GM23338 (cell line): Measurements from ENCODE around the gene NACAD. TPM values are rescaled to one million over a fixed set of nuclear protein-coding genes. Genes with fewer than 3 reads are reported as not detected.

Experiments
- ATAC-seq: fragments of 200-7000 bp; cut with Tn5 transposase; 3 replicates; pipeline ENCODE4 v1.9.1; 2020
- DNase-seq: peaks from one replicate; pipeline ENCODE4 v3.0.0-alpha.2; 2015; ENCODE audit warnings: low spot score
- H2AFZ ChIP-seq: fragments of 200-600 bp; sonication (generic); 2 replicates; pipeline ENCODE4 v1.8.0; 2016; ENCODE audit warnings: antibody characterized with exemption, mild to moderate bottlenecking, moderate library complexity
- H3F3A ChIP-seq: fragments of 200-600 bp; sonication (generic); replicated peaks from 2 replicates; pipeline ENCODE4 v1.8.0; 2017; ENCODE audit warnings: antibody characterized with exemption, mixed run types, low read depth
- H3K27ac ChIP-seq: fragments of 200-600 bp; sonication (generic); 2 replicates; pipeline ENCODE4 v1.6.1; 2016; ENCODE audit warnings: low read depth
- H3K27me3 ChIP-seq: fragments of 200-600 bp; sonication (generic); 2 replicates; pipeline ENCODE4 v1.8.0; 2016; ENCODE audit warnings: mild to moderate bottlenecking, mixed run types, moderate library complexity; ENCODE audit not compliant: insufficient read depth
- H3K36me3 ChIP-seq: fragments of 200-600 bp; sonication (generic); 2 replicates; pipeline ENCODE4 v1.8.0; 2016; ENCODE audit warnings: mild to moderate bottlenecking; ENCODE audit not compliant: insufficient read depth
- H3K4me1 ChIP-seq: fragments of 200-600 bp; sonication (generic); 2 replicates; pipeline ENCODE4 v1.8.0; 2016; ENCODE audit warnings: mild to moderate bottlenecking, moderate library complexity; ENCODE audit not compliant: insufficient read depth
- H3K4me2 ChIP-seq: fragments of 200-600 bp; sonication (generic); 2 replicates; pipeline ENCODE4 v1.7.1; 2017; ENCODE audit warnings: mixed run types
- H3K4me3 ChIP-seq: fragments of 200-600 bp; sonication (generic); 2 replicates; pipeline ENCODE4 v1.6.1; 2016; ENCODE audit warnings: mixed run types
- H3K79me2 ChIP-seq: fragments of 200-600 bp; sonication (generic); replicated peaks from 2 replicates; pipeline ENCODE4 v1.8.0; 2017; ENCODE audit warnings: mild to moderate bottlenecking; ENCODE audit not compliant: insufficient read depth
- H3K9me2 ChIP-seq: fragments of 200-600 bp; sonication (generic); 2 replicates; pipeline ENCODE4 v1.8.0; 2017; ENCODE audit not compliant: insufficient read depth
- H4K20me1 ChIP-seq: fragments of 200-600 bp; sonication (generic); replicated peaks from 2 replicates; pipeline ENCODE4 v1.8.0; 2017; ENCODE audit warnings: mild to moderate bottlenecking; ENCODE audit not compliant: insufficient read depth
- H3K27ac Mint-ChIP-seq: 2 replicates; pipeline ENCODE4 v1.8.0; 2020; ENCODE audit warnings: inconsistent platforms, mild to moderate bottlenecking, moderate library complexity, mixed read lengths
- H3K27me3 Mint-ChIP-seq: 3 replicates; pipeline ENCODE4 v1.8.0; 2022; ENCODE audit warnings: low read depth, mild to moderate bottlenecking, moderate library complexity, mixed read lengths, inconsistent platforms; ENCODE audit not compliant: insufficient read depth, poor library complexity
- H3K36me3 Mint-ChIP-seq: 3 replicates; pipeline ENCODE4 v1.8.0; 2021; ENCODE audit warnings: low read depth, mild to moderate bottlenecking, inconsistent platforms, moderate library complexity, mixed read lengths
- H3K4me1 Mint-ChIP-seq: 3 replicates; pipeline ENCODE4 v1.8.0; 2020; ENCODE audit warnings: mild to moderate bottlenecking, inconsistent platforms, mixed read lengths
- H3K4me3 Mint-ChIP-seq: 3 replicates; pipeline ENCODE4 v1.8.0; 2021; ENCODE audit warnings: moderate library complexity, mild to moderate bottlenecking, inconsistent platforms, mixed read lengths
- H3K9me3 Mint-ChIP-seq: 3 replicates; pipeline ENCODE4 v1.8.0; 2020; ENCODE audit warnings: moderate library complexity, mild to moderate bottlenecking, inconsistent platforms, mixed read lengths
- CREB1 ChIP-seq: fragments of 250-450 bp; sonication (Bioruptor Pico); IDR thresholded peaks from 2 replicates; pipeline ENCODE4 v1.5.0; 2020; ENCODE audit warnings: low read depth, mild to moderate bottlenecking, moderate library complexity
- EZH2 ChIP-seq: fragments of 200-600 bp; sonication (generic); IDR thresholded peaks from one replicate; pipeline ENCODE4 v1.8.0; 2017; ENCODE audit warnings: antibody characterized with exemption, mild to moderate bottlenecking, low read depth; ENCODE audit not compliant: unreplicated experiment
- EZH2phosphoT487 ChIP-seq: fragments of 200-600 bp; sonication (generic); IDR thresholded peaks from one replicate; pipeline ENCODE4 v1.8.1; 2018; ENCODE audit warnings: antibody characterized with exemption; ENCODE audit not compliant: unreplicated experiment
- JUNB ChIP-seq: IDR thresholded peaks from one replicate; pipeline ENCODE4 v1.6.1; 2016; ENCODE audit warnings: antibody characterized with exemption; ENCODE audit not compliant: unreplicated experiment
- NANOG ChIP-seq: IDR thresholded peaks from 2 replicates; pipeline ENCODE4 v1.6.1; 2016; ENCODE audit warnings: antibody characterized with exemption, borderline replicate concordance
- POLR2AphosphoS5 ChIP-seq: IDR thresholded peaks from 2 replicates; pipeline ENCODE4 v1.6.1; 2016; ENCODE audit warnings: antibody characterized with exemption, low read depth
- STAT1 ChIP-seq: IDR thresholded peaks from one replicate; pipeline ENCODE4 v1.6.1; 2016; ENCODE audit warnings: antibody characterized with exemption; ENCODE audit not compliant: unreplicated experiment
- ZNF114 ChIP-seq: fragments of 250-450 bp; sonication (Bioruptor Pico); IDR thresholded peaks from 2 replicates; pipeline ENCODE4 v1.5.0; 2020; ENCODE audit warnings: mild to moderate bottlenecking, moderate library complexity
- ZNF331 ChIP-seq: fragments of 250-450 bp; sonication (Bioruptor Pico); IDR thresholded peaks from 2 replicates; pipeline ENCODE4 v1.5.0; 2020; ENCODE audit warnings: low read depth, mild to moderate bottlenecking, moderate library complexity
- polyA plus RNA-seq: library from polyadenylated mRNA; unstranded; fragments of >200 nt; fragmentation: Nextera tagmentation; extraction: Ambion mirVana; gene quantifications from 2 replicates; pipeline ENCODE4 v1.2.1, GENCODE V29; 2016
- total RNA-seq: library from RNA; depleted of rRNA; stranded (reverse); fragments of >200 nt; shearing (Covaris generic); gene quantifications from 2 replicates; pipeline ENCODE4 v1.2.3, GENCODE V29; 2014
- TF ChIP-seq, protein P1 (sequence below), 2 experiments: fragments of 200-600 bp in 1 of 2; sonication (generic) in 1 of 2; conservative IDR thresholded peaks; 2 replicates each; pipeline versions ENCODE4 v1.5.1 to v1.6.1; 2016 to 2017; ENCODE audit warnings: antibody characterized with exemption in 2 of 2, low read depth in 2 of 2, mild to moderate bottlenecking in 2 of 2, moderate library complexity in 1 of 2
- TF ChIP-seq, protein P2 (sequence below): IDR thresholded peaks from 2 replicates; pipeline ENCODE4 v1.6.1; 2016; ENCODE audit warnings: antibody characterized with exemption
- TF ChIP-seq, protein P3 (sequence below): IDR thresholded peaks from one replicate; pipeline ENCODE4 v1.6.1; 2018; ENCODE audit warnings: antibody characterized with exemption; ENCODE audit not compliant: unreplicated experiment
- TF ChIP-seq, protein P4 (sequence below): fragments of 250-450 bp; sonication (Bioruptor Pico); IDR thresholded peaks from 2 replicates; pipeline ENCODE4 v1.5.0; 2020; ENCODE audit warnings: mild to moderate bottlenecking, moderate library complexity

Gene NACAD
- total and polyA plus RNA-seq, 2 experiments from 2014 or later: 6.1 to 11.2 TPM

DNA sequence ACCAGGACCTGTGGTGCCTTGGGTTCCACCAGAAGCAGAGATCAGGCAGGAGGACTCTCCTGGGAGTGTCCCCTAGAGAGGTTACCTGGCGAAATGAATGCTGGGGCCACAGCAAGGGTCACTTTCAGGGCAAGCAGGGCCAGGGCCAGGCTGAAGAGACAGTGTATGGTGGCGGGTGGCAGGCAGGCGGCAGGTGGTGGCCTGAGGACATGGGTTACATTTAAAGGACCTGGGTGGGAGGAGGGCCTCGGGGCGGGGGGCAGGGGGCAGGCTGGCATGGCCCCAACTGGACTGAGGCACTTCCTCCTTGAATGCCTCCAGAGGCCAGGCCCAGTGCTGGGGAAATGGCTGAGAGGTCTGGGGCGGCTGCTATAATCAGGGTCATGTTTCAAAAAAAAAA is 37.4 kb upstream of the NACAD start:
- H3K27me3 ChIP-seq: no peaks in the 10 kb centered on the region
- no peak overlapping the region for H3K4me2 ChIP-seq
- ATAC-seq (no peak), DNase-seq (no peak)
- peaks cover 10% of the 10 kb centered on the region; the same call in 1 of the 2 replicates for H3K4me1 ChIP-seq
- no peak overlapping the region for H3K4me3 Mint-ChIP-seq
- no peaks in the 10 kb centered on the region for H3K36me3 ChIP-seq
- no peaks in the 10 kb centered on the region for H3K79me2 ChIP-seq
- H2AFZ ChIP-seq: no peak overlapping the region
- no peak overlapping the region for H3K27ac Mint-ChIP-seq
- H3K9me3 Mint-ChIP-seq: no peaks in the 10 kb centered on the region
- no peak overlapping the region for H3K27ac ChIP-seq
- peaks cover 5% of the 10 kb centered on the region for H3K27me3 Mint-ChIP-seq
- no peak overlapping the region for H3K4me3 ChIP-seq
- H4K20me1 ChIP-seq: no peaks in the 10 kb centered on the region
- H3F3A ChIP-seq: no peaks in the 10 kb centered on the region; the same call in 1 of the 2 replicates
- no peaks in the 10 kb centered on the region for H3K9me2 ChIP-seq
- no peaks in the 10 kb centered on the region for H3K36me3 Mint-ChIP-seq
- TF ChIP-seq STAT1 (no peak), EZH2 (no peak), CREB1 (no peak), ZNF331 (CRISPR knock-in tag) (no peak), ZNF114 (no peak), NANOG (no peak), POLR2AphosphoS5 (no peak), JUNB (no peak), EZH2phosphoT487 (no peak)
- TF ChIP-seq, protein P1, sequence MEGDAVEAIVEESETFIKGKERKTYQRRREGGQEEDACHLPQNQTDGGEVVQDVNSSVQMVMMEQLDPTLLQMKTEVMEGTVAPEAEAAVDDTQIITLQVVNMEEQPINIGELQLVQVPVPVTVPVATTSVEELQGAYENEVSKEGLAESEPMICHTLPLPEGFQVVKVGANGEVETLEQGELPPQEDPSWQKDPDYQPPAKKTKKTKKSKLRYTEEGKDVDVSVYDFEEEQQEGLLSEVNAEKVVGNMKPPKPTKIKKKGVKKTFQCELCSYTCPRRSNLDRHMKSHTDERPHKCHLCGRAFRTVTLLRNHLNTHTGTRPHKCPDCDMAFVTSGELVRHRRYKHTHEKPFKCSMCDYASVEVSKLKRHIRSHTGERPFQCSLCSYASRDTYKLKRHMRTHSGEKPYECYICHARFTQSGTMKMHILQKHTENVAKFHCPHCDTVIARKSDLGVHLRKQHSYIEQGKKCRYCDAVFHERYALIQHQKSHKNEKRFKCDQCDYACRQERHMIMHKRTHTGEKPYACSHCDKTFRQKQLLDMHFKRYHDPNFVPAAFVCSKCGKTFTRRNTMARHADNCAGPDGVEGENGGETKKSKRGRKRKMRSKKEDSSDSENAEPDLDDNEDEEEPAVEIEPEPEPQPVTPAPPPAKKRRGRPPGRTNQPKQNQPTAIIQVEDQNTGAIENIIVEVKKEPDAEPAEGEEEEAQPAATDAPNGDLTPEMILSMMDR (conservative IDR thresholded peaks at IDR 0.05; ENCODE audit: low read depth in 2 of 2): no peak
- TF ChIP-seq, protein P2, sequence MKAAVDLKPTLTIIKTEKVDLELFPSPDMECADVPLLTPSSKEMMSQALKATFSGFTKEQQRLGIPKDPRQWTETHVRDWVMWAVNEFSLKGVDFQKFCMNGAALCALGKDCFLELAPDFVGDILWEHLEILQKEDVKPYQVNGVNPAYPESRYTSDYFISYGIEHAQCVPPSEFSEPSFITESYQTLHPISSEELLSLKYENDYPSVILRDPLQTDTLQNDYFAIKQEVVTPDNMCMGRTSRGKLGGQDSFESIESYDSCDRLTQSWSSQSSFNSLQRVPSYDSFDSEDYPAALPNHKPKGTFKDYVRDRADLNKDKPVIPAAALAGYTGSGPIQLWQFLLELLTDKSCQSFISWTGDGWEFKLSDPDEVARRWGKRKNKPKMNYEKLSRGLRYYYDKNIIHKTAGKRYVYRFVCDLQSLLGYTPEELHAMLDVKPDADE: no peak
- TF ChIP-seq, protein P3, sequence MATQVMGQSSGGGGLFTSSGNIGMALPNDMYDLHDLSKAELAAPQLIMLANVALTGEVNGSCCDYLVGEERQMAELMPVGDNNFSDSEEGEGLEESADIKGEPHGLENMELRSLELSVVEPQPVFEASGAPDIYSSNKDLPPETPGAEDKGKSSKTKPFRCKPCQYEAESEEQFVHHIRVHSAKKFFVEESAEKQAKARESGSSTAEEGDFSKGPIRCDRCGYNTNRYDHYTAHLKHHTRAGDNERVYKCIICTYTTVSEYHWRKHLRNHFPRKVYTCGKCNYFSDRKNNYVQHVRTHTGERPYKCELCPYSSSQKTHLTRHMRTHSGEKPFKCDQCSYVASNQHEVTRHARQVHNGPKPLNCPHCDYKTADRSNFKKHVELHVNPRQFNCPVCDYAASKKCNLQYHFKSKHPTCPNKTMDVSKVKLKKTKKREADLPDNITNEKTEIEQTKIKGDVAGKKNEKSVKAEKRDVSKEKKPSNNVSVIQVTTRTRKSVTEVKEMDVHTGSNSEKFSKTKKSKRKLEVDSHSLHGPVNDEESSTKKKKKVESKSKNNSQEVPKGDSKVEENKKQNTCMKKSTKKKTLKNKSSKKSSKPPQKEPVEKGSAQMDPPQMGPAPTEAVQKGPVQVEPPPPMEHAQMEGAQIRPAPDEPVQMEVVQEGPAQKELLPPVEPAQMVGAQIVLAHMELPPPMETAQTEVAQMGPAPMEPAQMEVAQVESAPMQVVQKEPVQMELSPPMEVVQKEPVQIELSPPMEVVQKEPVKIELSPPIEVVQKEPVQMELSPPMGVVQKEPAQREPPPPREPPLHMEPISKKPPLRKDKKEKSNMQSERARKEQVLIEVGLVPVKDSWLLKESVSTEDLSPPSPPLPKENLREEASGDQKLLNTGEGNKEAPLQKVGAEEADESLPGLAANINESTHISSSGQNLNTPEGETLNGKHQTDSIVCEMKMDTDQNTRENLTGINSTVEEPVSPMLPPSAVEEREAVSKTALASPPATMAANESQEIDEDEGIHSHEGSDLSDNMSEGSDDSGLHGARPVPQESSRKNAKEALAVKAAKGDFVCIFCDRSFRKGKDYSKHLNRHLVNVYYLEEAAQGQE: no peak
- TF ChIP-seq, protein P4, sequence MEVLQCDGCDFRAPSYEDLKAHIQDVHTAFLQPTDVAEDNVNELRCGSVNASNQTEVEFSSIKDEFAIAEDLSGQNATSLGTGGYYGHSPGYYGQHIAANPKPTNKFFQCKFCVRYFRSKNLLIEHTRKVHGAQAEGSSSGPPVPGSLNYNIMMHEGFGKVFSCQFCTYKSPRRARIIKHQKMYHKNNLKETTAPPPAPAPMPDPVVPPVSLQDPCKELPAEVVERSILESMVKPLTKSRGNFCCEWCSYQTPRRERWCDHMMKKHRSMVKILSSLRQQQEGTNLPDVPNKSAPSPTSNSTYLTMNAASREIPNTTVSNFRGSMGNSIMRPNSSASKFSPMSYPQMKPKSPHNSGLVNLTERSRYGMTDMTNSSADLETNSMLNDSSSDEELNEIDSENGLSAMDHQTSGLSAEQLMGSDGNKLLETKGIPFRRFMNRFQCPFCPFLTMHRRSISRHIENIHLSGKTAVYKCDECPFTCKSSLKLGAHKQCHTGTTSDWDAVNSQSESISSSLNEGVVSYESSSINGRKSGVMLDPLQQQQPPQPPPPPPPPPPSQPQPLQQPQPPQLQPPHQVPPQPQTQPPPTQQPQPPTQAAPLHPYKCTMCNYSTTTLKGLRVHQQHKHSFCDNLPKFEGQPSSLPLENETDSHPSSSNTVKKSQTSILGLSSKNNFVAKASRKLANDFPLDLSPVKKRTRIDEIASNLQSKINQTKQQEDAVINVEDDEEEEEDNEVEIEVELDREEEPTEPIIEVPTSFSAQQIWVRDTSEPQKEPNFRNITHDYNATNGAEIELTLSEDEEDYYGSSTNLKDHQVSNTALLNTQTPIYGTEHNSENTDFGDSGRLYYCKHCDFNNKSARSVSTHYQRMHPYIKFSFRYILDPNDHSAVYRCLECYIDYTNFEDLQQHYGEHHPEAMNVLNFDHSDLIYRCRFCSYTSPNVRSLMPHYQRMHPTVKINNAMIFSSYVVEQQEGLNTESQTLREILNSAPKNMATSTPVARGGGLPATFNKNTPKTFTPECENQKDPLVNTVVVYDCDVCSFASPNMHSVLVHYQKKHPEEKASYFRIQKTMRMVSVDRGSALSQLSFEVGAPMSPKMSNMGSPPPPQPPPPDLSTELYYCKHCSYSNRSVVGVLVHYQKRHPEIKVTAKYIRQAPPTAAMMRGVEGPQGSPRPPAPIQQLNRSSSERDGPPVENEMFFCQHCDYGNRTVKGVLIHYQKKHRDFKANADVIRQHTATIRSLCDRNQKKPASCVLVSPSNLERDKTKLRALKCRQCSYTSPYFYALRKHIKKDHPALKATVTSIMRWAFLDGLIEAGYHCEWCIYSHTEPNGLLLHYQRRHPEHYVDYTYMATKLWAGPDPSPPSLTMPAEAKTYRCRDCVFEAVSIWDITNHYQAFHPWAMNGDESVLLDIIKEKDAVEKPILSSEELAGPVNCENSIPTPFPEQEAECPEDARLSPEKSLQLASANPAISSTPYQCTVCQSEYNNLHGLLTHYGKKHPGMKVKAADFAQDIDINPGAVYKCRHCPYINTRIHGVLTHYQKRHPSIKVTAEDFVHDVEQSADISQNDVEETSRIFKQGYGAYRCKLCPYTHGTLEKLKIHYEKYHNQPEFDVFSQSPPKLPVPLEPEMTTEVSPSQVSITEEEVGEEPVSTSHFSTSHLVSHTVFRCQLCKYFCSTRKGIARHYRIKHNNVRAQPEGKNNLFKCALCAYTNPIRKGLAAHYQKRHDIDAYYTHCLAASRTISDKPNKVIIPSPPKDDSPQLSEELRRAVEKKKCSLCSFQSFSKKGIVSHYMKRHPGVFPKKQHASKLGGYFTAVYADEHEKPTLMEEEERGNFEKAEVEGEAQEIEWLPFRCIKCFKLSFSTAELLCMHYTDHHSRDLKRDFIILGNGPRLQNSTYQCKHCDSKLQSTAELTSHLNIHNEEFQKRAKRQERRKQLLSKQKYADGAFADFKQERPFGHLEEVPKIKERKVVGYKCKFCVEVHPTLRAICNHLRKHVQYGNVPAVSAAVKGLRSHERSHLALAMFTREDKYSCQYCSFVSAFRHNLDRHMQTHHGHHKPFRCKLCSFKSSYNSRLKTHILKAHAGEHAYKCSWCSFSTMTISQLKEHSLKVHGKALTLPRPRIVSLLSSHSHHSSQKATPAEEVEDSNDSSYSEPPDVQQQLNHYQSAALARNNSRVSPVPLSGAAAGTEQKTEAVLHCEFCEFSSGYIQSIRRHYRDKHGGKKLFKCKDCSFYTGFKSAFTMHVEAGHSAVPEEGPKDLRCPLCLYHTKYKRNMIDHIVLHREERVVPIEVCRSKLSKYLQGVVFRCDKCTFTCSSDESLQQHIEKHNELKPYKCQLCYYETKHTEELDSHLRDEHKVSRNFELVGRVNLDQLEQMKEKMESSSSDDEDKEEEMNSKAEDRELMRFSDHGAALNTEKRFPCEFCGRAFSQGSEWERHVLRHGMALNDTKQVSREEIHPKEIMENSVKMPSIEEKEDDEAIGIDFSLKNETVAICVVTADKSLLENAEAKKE (CRISPR knock-in tag): no peak
- H3K4me1 Mint-ChIP-seq: peaks cover 19% of the 10 kb centered on the region; the same call in 2 of the 3 replicates
